OCI-LY3 (cell line): ENCODE results near the gene CYGB.
"Not testable (repeated sequence)": the region's sequence is repeated elsewhere in the genome, so short reads cannot be mapped to it uniquely, and the experiment has no call there.

Experiments used
- H2AFZ ChIP-seq: fragments of 200-600, 300-600 bp; shearing (Covaris generic); 2 replicates; pipeline ENCODE4 v1.6.0; 2014; ENCODE audit warnings: antibody characterized with exemption, low read depth, low read length
- H3K27ac ChIP-seq: fragments of 200-600, 300-600 bp; sonication (generic); 2 replicates; pipeline ENCODE4 v1.5.1; 2014; ENCODE audit warnings: mild to moderate bottlenecking, low read length, moderate library complexity, mixed read lengths
- H3K27me3 ChIP-seq: fragments of 200-600, 300-600 bp; sonication (generic); 2 replicates; pipeline ENCODE4 v1.6.1; 2014; ENCODE audit warnings: low read depth, low read length, mixed read lengths
- H3K36me3 ChIP-seq: fragments of 200-600, 300-600 bp; sonication (generic); replicated peaks from 2 replicates; pipeline ENCODE3; 2014; ENCODE audit warnings: low read depth, low read length, mixed read lengths
- H3K4me1 ChIP-seq: fragments of 300-600, 200-600 bp; sonication (generic); 2 replicates; pipeline ENCODE4 v1.6.1; 2014; ENCODE audit warnings: low read length, mixed read lengths
- H3K4me2 ChIP-seq: fragments of 200-600, 300-600 bp; sonication (generic); 2 replicates; pipeline ENCODE4 v1.6.1; 2014; ENCODE audit warnings: low read length, mixed read lengths
- H3K4me3 ChIP-seq: fragments of 300-600, 200-600 bp; sonication (generic); 2 replicates; pipeline ENCODE4 v1.5.1; 2014; ENCODE audit warnings: antibody characterized with exemption, mild to moderate bottlenecking, low read length, moderate library complexity
- H3K79me2 ChIP-seq: fragments of 300-600, 200-600 bp; shearing (Covaris generic); 2 replicates; pipeline ENCODE4 v1.6.1; 2014; ENCODE audit warnings: mild to moderate bottlenecking, low read length, mixed read lengths
- H3K9ac ChIP-seq: fragments of 300-600, 200-600 bp; shearing (Covaris generic); 2 replicates; pipeline ENCODE4 v1.6.0; 2014; ENCODE audit warnings: mild to moderate bottlenecking, low read length, moderate library complexity
- H3K9me3 ChIP-seq: fragments of 200-600, 300-600 bp; shearing (Covaris generic); 2 replicates; pipeline ENCODE4 v1.6.1; 2014; ENCODE audit warnings: low read length, mixed read lengths; ENCODE audit not compliant: insufficient read depth
- H4K20me1 ChIP-seq: fragments of 200-600, 300-600 bp; sonication (generic); 2 replicates; pipeline ENCODE4 v1.6.1; 2016; ENCODE audit warnings: low read length, mixed read lengths; ENCODE audit not compliant: insufficient read depth
- EZH2phosphoT487 ChIP-seq: fragments of 200-600 bp; shearing (Covaris generic); IDR thresholded peaks from 2 replicates; pipeline ENCODE4 v1.6.1; 2018; ENCODE audit warnings: antibody characterized with exemption, mixed run types, low read depth
- TF ChIP-seq, protein P1 (sequence below): fragments of 200-600, 300-600 bp; sonication (generic); IDR thresholded peaks from 2 replicates; pipeline ENCODE4 v1.5.1; 2014; ENCODE audit warnings: antibody characterized with exemption, low read length, low read depth

Gene CYGB

DNA sequence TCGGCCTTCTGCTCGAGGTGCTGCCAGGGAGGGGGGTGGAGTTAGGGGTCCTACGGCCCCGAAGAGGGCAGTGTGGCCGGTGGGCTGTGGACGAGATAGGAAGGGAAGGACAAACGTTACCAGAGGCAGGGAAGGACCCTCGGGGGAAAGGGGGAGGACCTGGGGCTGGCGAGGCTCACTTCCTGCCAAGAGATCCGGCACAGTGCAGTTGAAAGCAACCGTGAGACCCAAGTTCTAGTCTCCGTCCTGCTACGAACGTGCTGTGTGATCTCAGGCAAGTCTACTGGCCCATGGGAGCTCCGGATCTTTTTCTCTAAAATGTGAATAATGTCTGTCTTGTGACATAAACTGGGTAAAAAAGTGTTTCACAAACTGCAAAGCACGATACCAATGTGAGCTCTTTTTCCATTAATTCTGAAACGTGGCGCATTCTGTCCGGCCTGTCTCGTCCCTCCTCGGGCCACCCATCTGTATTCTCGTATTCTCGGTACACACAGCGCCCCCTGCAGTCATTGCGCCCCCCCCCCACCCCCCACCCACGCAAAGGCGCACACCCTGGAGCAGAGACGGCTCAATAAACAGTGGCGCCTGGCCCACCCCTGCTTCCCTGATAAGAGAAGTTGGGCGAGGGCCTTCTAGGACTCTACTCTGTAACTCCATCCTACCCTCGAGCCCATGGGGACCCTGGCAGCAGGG lies 8.8 kb downstream of the CYGB start:
- H4K20me1 ChIP-seq = no peaks in the 10 kb centered on the region
- H2AFZ ChIP-seq = peak overlapping the region; percentile 94
- H3K9me3 ChIP-seq = no peaks in the 10 kb centered on the region
- peak overlapping the region; percentile 65 for H3K9ac ChIP-seq
- H3K27ac ChIP-seq = no peak overlapping the region
- no peaks in the 10 kb centered on the region for H3K79me2 ChIP-seq
- peaks cover 23% of the 10 kb centered on the region for H3K4me1 ChIP-seq
- no peaks in the 10 kb centered on the region for H3K36me3 ChIP-seq
- peak overlapping the region; percentile 100 for H3K4me2 ChIP-seq
- H3K4me3 ChIP-seq = peak overlapping the region; percentile 83
- TF ChIP-seq, protein P1, sequence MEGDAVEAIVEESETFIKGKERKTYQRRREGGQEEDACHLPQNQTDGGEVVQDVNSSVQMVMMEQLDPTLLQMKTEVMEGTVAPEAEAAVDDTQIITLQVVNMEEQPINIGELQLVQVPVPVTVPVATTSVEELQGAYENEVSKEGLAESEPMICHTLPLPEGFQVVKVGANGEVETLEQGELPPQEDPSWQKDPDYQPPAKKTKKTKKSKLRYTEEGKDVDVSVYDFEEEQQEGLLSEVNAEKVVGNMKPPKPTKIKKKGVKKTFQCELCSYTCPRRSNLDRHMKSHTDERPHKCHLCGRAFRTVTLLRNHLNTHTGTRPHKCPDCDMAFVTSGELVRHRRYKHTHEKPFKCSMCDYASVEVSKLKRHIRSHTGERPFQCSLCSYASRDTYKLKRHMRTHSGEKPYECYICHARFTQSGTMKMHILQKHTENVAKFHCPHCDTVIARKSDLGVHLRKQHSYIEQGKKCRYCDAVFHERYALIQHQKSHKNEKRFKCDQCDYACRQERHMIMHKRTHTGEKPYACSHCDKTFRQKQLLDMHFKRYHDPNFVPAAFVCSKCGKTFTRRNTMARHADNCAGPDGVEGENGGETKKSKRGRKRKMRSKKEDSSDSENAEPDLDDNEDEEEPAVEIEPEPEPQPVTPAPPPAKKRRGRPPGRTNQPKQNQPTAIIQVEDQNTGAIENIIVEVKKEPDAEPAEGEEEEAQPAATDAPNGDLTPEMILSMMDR = peak; percentile 12; the same call in 1 of the 2 replicates
- no peak for TF ChIP-seq EZH2phosphoT487
- no peaks in the 10 kb centered on the region for H3K27me3 ChIP-seq

DNA sequence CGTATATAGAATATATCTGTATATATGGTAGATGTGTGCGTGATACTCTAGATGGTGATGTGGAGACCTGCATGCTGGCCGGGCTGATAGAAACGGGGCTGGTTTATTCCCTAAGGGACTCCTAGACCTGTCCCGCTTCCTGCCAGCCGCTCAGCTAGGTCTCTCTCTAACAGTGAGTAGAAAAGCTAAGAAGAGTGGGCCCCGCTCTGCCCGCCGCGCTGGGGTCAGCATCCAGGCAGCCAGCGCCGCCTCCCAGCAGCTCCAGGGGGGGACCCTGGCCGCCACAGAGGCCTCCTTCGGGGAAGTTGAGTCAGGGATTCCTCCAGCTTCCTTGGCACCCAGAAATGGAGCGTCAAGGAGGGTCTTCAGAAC lies 9.4 kb downstream of the CYGB start:
- no peak overlapping the region for H3K27ac ChIP-seq
- H3K36me3 ChIP-seq = no peaks in the 10 kb centered on the region
- H2AFZ ChIP-seq = peak overlapping the region; percentile 94
- H4K20me1 ChIP-seq = no peaks in the 10 kb centered on the region
- H3K4me3 ChIP-seq = peak overlapping the region; percentile 83
- H3K27me3 ChIP-seq = no peaks in the 10 kb centered on the region
- TF ChIP-seq, protein P1 = no peak
- no peak for TF ChIP-seq EZH2phosphoT487
- no peaks in the 10 kb centered on the region for H3K9me3 ChIP-seq
- peak overlapping the region; percentile 65 for H3K9ac ChIP-seq
- peak overlapping the region; percentile 100 for H3K4me2 ChIP-seq
- peaks cover 27% of the 10 kb centered on the region for H3K4me1 ChIP-seq
- no peaks in the 10 kb centered on the region for H3K79me2 ChIP-seq

DNA sequence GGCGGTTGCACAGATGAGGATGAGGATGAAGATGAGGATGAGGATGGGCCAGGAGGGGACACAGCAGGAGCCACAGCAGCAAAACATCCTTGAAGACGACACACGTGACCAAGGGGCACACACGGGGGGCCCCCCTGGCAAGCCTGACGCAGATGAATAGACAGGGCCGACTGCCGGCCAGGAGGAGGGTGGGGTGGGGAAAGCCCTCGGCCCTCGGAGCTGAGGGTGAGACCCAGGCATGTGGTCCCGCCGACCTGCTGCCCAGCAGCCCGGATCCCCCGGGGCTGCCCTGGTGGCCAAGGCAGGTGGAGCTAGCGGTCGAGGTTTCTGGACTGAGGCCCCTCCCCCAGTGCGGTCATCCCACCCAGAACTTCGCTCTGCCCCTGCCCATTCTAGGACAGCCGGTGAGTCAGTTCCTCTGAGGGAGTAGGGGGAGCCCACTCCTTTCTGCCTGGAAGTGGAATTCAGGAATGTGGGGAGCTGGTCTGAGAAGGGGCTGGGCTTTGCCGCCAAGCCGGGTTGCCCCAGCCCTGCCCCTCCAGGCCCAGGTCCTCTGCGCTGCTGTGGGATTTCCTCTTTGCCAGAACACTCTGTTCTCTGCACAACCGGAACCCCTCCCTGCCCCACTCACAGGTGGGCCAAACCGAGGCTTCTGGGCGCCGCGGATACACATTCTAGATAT lies 9.9 kb downstream of the CYGB start:
- Histone ChIP-seq H3K27me3 (no peaks in the 10 kb centered on the region; the same call in 1 of the 2 replicates), H3K27ac (no peak overlapping the region), H2AFZ (peak overlapping the region; percentile 63), H3K9me3 (no peaks in the 10 kb centered on the region), H3K79me2 (no peaks in the 10 kb centered on the region), H3K36me3 (no peaks in the 10 kb centered on the region), H3K4me2 (peak overlapping the region; percentile 100), H3K9ac (peak overlapping the region; percentile 65), H4K20me1 (no peaks in the 10 kb centered on the region), H3K4me3 (peak overlapping the region; percentile 83), H3K4me1 (peaks cover 27% of the 10 kb centered on the region)
- TF ChIP-seq EZH2phosphoT487 = no peak
- TF ChIP-seq, protein P1 = no peak

DNA sequence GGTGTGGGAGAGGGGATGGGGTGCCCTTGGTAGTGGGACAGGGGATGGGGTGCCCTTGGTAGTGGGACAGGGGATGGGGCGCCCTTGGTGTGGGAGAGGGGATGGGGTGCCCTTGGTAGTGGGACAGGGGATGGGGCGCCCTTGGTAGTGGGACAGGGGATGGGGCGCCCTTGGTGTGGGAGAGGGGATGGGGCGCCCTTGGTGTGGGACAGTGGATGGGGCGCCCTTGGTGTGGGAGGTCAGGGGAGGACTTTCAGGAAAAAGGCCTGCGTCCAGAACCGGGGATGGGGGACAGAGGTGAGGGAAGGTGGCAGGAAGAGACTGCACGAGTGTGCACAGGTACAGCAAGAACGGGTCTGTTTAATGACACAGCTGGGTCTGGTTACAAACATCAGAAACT lies 10.5 kb downstream of the CYGB start:
- not testable (repeated sequence) for H3K36me3 ChIP-seq, H3K79me2 ChIP-seq, H3K9me3 ChIP-seq, H4K20me1 ChIP-seq, H3K27me3 ChIP-seq, H3K27ac ChIP-seq, H3K9ac ChIP-seq
- peaks cover 27% of the 10 kb centered on the region for H3K4me1 ChIP-seq
- H3K4me3 ChIP-seq = peak overlapping the region; percentile 83
- H2AFZ ChIP-seq = peak overlapping the region; percentile 63; the same call in 1 of the 2 replicates
- H3K4me2 ChIP-seq = peak overlapping the region; percentile 100

DNA sequence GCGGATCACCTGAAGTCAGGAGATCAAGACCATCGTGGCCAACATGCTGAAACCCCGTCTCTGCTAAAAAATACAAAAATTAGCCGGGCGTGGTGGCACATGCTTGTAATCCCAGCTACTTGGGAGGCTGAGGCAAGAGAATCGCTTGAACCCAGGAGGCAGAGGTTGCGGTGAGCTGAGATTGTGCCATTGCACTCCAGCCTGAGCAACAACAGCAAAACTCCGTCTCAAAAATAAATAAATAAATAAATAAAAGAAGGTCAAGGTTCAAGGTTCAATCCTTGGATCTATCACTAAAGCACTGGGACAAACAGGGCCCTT lies 12.0 kb downstream of the CYGB start:
- H3K4me1 ChIP-seq = peaks cover 27% of the 10 kb centered on the region
- not testable (repeated sequence) for H3K36me3 ChIP-seq, H3K27ac ChIP-seq, H2AFZ ChIP-seq, H3K4me3 ChIP-seq, H3K79me2 ChIP-seq, H3K4me2 ChIP-seq, H3K9me3 ChIP-seq, H3K9ac ChIP-seq, H4K20me1 ChIP-seq
- peaks cover 11% of the 10 kb centered on the region; the same call in 1 of the 2 replicates for H3K27me3 ChIP-seq
